ENCODE results near the gene SPNS3. TPM values are rescaled to one million over a fixed set of nuclear protein-coding genes. Genes with fewer than 3 reads are reported as not detected.

The SPNS3 gene
- total and polyA plus RNA-seq, 2 donors (not counting 3 experiments of a cell fraction or from before 2014, with no cell fraction given) = 0.18 to 0.66 TPM

GRCh38 chr17:4389079-4389478 lies 44.7 kb upstream of the SPNS3 start:
- FAIRE-seq = no peak
- TF ChIP-seq POLR2A (IDR thresholded peaks at IDR 0.05; ENCODE audit: low read depth, low read length) (no peak), MYC (IDR thresholded peaks at IDR 0.05; ENCODE audit: low read depth, low read length) (no peak), JUN (IDR thresholded peaks at IDR 0.05; ENCODE audit: borderline replicate concordance, insufficient read depth, insufficient read length, low read depth) (no peak)

GRCh38 chr17:4393806-4394205 lies 39.9 kb upstream of the SPNS3 start:
- Histone ChIP-seq H3K4me2 (ENCODE audit: insufficient read depth, low read length) (no peak overlapping the region), H4K20me1 (replicated peaks; ENCODE audit: control insufficient read depth, extremely low read depth, insufficient read depth, low read length) (no peaks in the 10 kb centered on the region), H3K79me2 (ENCODE audit: control insufficient read depth, insufficient read depth, low read length) (no peaks in the 10 kb centered on the region), H2AFZ (ENCODE audit: low read depth, low read length) (no peak overlapping the region), H3K9ac (replicated peaks; ENCODE audit: extremely low read depth, insufficient read depth, low read length) (no peak overlapping the region), H3K4me1 (ENCODE audit: control insufficient read depth, extremely low read depth, insufficient read depth, low read length) (no peaks in the 10 kb centered on the region), H3K27ac (ENCODE audit: insufficient read depth, low read depth, low read length) (no peak overlapping the region), H3K9me1 (replicated peaks; ENCODE audit: control insufficient read depth, extremely low read depth, insufficient read depth, low read length) (no peaks in the 10 kb centered on the region), H3K27me3 (ENCODE audit: control insufficient read depth in 2 of 2, insufficient read depth in 2 of 2, low read length in 2 of 2) (no peaks in the 10 kb centered on the region), H3K36me3 (ENCODE audit: control insufficient read depth in 2 of 2, extremely low read depth in 1 of 2, insufficient read depth in 2 of 2, low read length in 2 of 2) (no peaks in the 10 kb centered on the region), H3K4me3 (replicated peaks in 1 of 3; ENCODE audit: insufficient read depth in 1 of 3, low read depth in 1 of 3, low read length in 3 of 3) (no peak overlapping the region), H3K9me3 (replicated peaks; ENCODE audit: control insufficient read depth, insufficient read depth, low read length) (no peaks in the 10 kb centered on the region)
- POLR2A ChIA-PET = no interaction called here
- intact Hi-C loops (cut with micrococcal nuclease) (no loop called here), dilution Hi-C loops (cut with MboI; ENCODE audit: extremely low pct_ligation_motif_present, low sequenced_read_pairs) (no loop called here)
- BruUV-seq (replicated peaks) = no TSS peak
- FAIRE-seq (no peak), DNase-seq (ENCODE audit: low read depth, low spot score) (no peak)
- no peak for TF ChIP-seq JUN (IDR thresholded peaks at IDR 0.05; ENCODE audit: borderline replicate concordance, insufficient read depth, insufficient read length, low read depth)
- no peak for TF ChIP-seq EZH2 (IDR thresholded peaks at IDR 0.05; ENCODE audit: borderline replicate concordance, low read depth, low read length, severe bottlenecking)
- no peak for TF ChIP-seq GATA2 (IDR thresholded peaks at IDR 0.05; ENCODE audit: insufficient read depth, insufficient read length, low read depth, low read length)
- TF ChIP-seq MAX (IDR thresholded peaks at IDR 0.05; ENCODE audit: insufficient read depth, insufficient read length) = no peak
- no peak for TF ChIP-seq MYC (IDR thresholded peaks at IDR 0.05; ENCODE audit: low read depth, low read length)
- no peak for TF ChIP-seq CTCF (IDR thresholded peaks at IDR 0.05; ENCODE audit: extremely low read depth in 1 of 2, insufficient read depth in 1 of 2, low read depth in 1 of 2, low read length in 2 of 2)
- CTCF ChIA-PET = interaction anchor here (1.1 kb wide), 1 partner anchor 194 kb away, joined by 4 read pairs; no protein-coding TSS in a partner anchor

More at GRCh38 chr17:4389079-4389478, 44.7 kb upstream of the SPNS3 start:
- H2AFZ ChIP-seq (ENCODE audit: low read depth, low read length) = no peak overlapping the region
- H3K4me3 ChIP-seq (replicated peaks in 1 of 3; ENCODE audit: insufficient read depth in 1 of 3, low read depth in 1 of 3, low read length in 3 of 3) = no peak overlapping the region
- dilution Hi-C loops (cut with MboI; ENCODE audit: extremely low pct_ligation_motif_present, low sequenced_read_pairs) (no loop called here), intact Hi-C loops (cut with micrococcal nuclease) (no loop called here)
- H3K9ac ChIP-seq (replicated peaks; ENCODE audit: extremely low read depth, insufficient read depth, low read length) = no peak overlapping the region
- H3K79me2 ChIP-seq (ENCODE audit: control insufficient read depth, insufficient read depth, low read length) = no peaks in the 10 kb centered on the region
- H3K27me3 ChIP-seq (ENCODE audit: control insufficient read depth in 2 of 2, insufficient read depth in 2 of 2, low read length in 2 of 2) = no peaks in the 10 kb centered on the region
- CTCF ChIA-PET = interaction anchor here (0.9 to 1.2 kb wide), 4 partner anchors 11 to 189 kb away, joined by 3 to 7 read pairs (median 5); no protein-coding TSS in a partner anchor
- no peaks in the 10 kb centered on the region for H3K4me1 ChIP-seq (ENCODE audit: control insufficient read depth, extremely low read depth, insufficient read depth, low read length)
- H4K20me1 ChIP-seq (replicated peaks; ENCODE audit: control insufficient read depth, extremely low read depth, insufficient read depth, low read length) = no peaks in the 10 kb centered on the region
- no TSS peak for BruUV-seq (replicated peaks)
- H3K9me1 ChIP-seq (replicated peaks; ENCODE audit: control insufficient read depth, extremely low read depth, insufficient read depth, low read length) = no peaks in the 10 kb centered on the region
- H3K27ac ChIP-seq (ENCODE audit: insufficient read depth, low read depth, low read length) = no peak overlapping the region
- H3K4me2 ChIP-seq (ENCODE audit: insufficient read depth, low read length) = no peak overlapping the region
- POLR2A ChIA-PET = no interaction called here
- no peak for DNase-seq (ENCODE audit: low read depth, low spot score)
- no peaks in the 10 kb centered on the region for H3K9me3 ChIP-seq (replicated peaks; ENCODE audit: control insufficient read depth, insufficient read depth, low read length)
- H3K36me3 ChIP-seq (ENCODE audit: control insufficient read depth in 2 of 2, extremely low read depth in 1 of 2, insufficient read depth in 2 of 2, low read length in 2 of 2) = no peaks in the 10 kb centered on the region

All from endothelial cell of umbilical vein (primary cell).